Nephron (organoid): ENCODE results near the gene MYEOV.

Experiments
- H3K27ac Mint-ChIP-seq, 3 experiments: 2 replicates each; pipeline ENCODE4 v1.8.0; 2020; ENCODE audit warnings: mixed read lengths in 3 of 3, mild to moderate bottlenecking in 2 of 3, moderate library complexity in 1 of 3
- H3K27me3 Mint-ChIP-seq: 2 replicates; pipeline ENCODE4 v1.8.0; 2021; ENCODE audit warnings: low read depth, mild to moderate bottlenecking, moderate library complexity, mixed read lengths
- H3K36me3 Mint-ChIP-seq: 2 replicates; pipeline ENCODE4 v1.8.0; 2020; ENCODE audit warnings: low read depth, mixed read lengths
- H3K4me1 Mint-ChIP-seq: 2 replicates; pipeline ENCODE4 v1.8.0; 2020; ENCODE audit warnings: mixed read lengths
- H3K4me3 Mint-ChIP-seq, 3 experiments: 2 replicates each; pipeline ENCODE4 v1.8.0; 2020; ENCODE audit warnings: mild to moderate bottlenecking in 3 of 3, mixed read lengths in 3 of 3, moderate library complexity in 2 of 3
- H3K9me3 Mint-ChIP-seq: 2 replicates; pipeline ENCODE4 v1.8.0; 2020; ENCODE audit warnings: mixed read lengths
- TF ChIP-seq, protein P1 (sequence below), 3 experiments: fragments of 200-600 bp; sonication (generic); IDR thresholded peaks; one replicate each; pipeline ENCODE4 v1.5.0; 2021; ENCODE audit warnings: antibody characterized with exemption in 3 of 3; ENCODE audit not compliant: unreplicated experiment in 3 of 3

MYEOV gene

DNA sequence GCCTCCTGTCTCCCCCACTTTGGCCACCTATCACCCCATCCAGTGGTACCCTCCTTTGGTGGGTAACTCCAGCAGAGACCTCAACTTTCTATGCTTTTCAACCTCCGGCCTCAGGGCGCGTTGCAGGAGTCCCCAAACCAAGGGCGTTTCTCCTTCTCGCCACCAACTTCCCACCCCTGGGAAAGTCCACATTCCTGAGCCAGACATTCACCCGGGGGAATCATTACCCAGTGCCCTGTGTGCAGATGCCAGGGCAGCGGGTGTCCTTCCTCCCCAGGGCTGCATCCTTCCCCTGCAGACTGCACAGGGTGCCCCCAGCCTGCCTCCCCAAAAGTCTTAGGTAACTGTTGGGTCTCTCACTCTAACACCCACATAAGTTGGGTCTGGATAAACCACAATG is 26.4 kb downstream of the MYEOV start:
- H3K27me3 Mint-ChIP-seq, result peaks cover 9% of the 10 kb centered on the region
- no peak overlapping the region for H3K27ac Mint-ChIP-seq
- TF ChIP-seq, protein P1, sequence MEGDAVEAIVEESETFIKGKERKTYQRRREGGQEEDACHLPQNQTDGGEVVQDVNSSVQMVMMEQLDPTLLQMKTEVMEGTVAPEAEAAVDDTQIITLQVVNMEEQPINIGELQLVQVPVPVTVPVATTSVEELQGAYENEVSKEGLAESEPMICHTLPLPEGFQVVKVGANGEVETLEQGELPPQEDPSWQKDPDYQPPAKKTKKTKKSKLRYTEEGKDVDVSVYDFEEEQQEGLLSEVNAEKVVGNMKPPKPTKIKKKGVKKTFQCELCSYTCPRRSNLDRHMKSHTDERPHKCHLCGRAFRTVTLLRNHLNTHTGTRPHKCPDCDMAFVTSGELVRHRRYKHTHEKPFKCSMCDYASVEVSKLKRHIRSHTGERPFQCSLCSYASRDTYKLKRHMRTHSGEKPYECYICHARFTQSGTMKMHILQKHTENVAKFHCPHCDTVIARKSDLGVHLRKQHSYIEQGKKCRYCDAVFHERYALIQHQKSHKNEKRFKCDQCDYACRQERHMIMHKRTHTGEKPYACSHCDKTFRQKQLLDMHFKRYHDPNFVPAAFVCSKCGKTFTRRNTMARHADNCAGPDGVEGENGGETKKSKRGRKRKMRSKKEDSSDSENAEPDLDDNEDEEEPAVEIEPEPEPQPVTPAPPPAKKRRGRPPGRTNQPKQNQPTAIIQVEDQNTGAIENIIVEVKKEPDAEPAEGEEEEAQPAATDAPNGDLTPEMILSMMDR (IDR thresholded peaks at IDR 0.05; ENCODE audit: unreplicated experiment in 3 of 3), result no peak
- H3K9me3 Mint-ChIP-seq, result peaks cover 20% of the 10 kb centered on the region
- H3K4me1 Mint-ChIP-seq, result peaks cover 15% of the 10 kb centered on the region
- no peak overlapping the region for H3K4me3 Mint-ChIP-seq
- H3K36me3 Mint-ChIP-seq, result no peaks in the 10 kb centered on the region

DNA sequence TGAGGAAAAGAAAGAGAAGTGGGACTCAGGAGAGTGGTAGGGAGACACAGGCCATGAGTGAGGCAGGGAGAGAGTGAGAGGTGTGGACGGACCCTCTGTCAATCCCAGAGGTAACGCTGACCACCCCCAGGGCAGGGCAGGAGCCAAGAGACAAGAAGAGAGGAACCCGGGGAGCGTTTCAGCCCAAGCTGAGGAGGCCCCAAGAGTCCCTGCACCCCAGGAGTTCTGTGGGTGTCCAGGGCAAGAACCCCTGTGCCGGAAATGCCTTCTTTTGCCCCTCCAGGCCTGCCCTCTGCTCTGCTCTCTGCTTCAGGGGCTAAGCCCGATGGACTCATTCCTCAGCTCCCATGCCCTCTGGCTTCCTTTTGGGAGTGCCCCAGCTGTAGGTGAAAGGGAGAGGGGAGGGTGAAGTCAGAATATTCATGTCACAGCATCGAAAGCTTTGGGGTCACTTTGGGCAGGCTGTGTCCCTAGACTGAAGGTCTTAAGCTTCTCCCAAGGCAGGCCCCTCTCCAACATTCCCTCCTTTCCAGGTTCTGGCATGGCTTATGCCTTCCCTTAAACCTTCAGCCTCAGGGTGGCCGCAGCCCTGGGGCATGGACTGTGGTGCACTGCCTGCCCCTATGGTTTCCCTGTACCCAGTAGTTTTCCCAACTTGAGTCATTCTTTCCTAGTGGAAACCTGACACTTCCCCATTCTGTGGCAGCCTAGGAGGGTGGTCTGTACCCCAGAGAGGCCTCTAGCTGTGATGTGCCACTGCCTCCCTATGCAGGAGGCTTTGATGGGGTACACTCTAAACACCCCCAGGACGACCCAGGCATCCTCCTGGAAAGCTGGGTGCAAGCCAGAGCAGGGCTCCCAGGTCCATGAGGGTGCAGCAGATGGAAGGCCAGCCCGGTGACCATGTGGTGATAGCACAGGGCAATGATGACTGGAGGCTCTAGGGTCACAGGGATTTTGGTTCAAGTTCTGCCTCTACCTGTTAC is 27.1 kb downstream of the MYEOV start:
- peaks cover 9% of the 10 kb centered on the region for H3K27me3 Mint-ChIP-seq
- TF ChIP-seq, protein P1 (IDR thresholded peaks at IDR 0.05; ENCODE audit: unreplicated experiment in 3 of 3), result no peak
- H3K4me3 Mint-ChIP-seq, result no peak overlapping the region

DNA sequence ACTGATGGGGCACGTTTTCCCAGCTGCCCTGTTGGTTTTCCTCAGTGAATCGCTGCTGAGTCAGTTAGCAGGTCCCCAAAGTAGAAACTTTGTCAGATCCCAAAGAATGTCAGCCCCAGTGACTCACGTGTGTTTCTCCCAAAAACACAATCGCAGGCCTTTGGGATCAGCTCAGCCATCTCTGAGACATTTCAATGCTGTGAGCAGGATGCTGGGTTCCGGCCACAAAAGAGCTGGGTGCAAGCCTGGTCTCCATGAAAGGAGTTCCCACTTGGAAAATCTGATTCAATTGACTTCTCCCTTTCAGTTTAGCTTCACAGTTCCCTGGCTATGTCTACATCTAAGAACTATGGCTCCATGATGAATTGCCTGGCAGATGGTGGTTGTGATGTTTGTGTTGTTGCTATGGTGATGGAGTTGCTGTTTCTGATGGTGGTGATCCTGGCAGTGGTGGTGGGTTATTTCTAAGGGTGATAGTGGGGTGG is 28.0 kb downstream of the MYEOV start:
- Mint-ChIP-seq H3K4me1 (peaks cover 15% of the 10 kb centered on the region), H3K27me3 (peaks cover 6% of the 10 kb centered on the region), H3K4me3 (no peak overlapping the region), H3K27ac (no peak overlapping the region), H3K36me3 (no peaks in the 10 kb centered on the region), H3K9me3 (peaks cover 20% of the 10 kb centered on the region)
- TF ChIP-seq, protein P1 (IDR thresholded peaks at IDR 0.05; ENCODE audit: unreplicated experiment in 3 of 3), result no peak

More for the DNA sequence above, 27.1 kb downstream of the MYEOV start:
- H3K27ac Mint-ChIP-seq, result no peak overlapping the region
- H3K4me1 Mint-ChIP-seq, result peaks cover 15% of the 10 kb centered on the region
- no peaks in the 10 kb centered on the region for H3K36me3 Mint-ChIP-seq
- H3K9me3 Mint-ChIP-seq, result peaks cover 20% of the 10 kb centered on the region

DNA sequence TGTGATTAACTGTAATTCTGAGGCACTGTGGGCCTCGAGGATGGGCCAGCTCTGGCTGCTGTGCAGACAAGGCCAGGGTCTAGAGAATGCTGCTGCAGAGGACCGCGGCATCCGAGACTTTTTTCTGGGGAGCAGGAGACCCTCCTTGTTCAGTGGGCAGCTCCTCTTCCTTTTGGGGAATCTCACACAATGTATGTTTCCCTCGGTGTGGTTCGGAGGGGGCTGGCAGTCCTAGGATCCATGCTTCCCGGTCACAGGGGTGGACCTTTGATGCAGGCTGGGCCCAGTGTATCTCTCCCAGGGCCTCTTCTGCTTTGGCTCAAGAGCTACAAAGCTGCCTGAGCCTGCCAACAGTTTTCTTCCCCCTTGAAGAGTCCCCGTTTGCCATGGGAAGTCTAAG is 31.5 kb downstream of the MYEOV start:
- H3K27ac Mint-ChIP-seq, result no peak overlapping the region
- H3K27me3 Mint-ChIP-seq, result peaks cover 3% of the 10 kb centered on the region
- H3K9me3 Mint-ChIP-seq, result no peaks in the 10 kb centered on the region
- TF ChIP-seq, protein P1 (IDR thresholded peaks at IDR 0.05; ENCODE audit: unreplicated experiment in 3 of 3), result no peak
- no peaks in the 10 kb centered on the region for H3K36me3 Mint-ChIP-seq
- H3K4me1 Mint-ChIP-seq, result peaks cover 3% of the 10 kb centered on the region
- H3K4me3 Mint-ChIP-seq, result no peak overlapping the region

DNA sequence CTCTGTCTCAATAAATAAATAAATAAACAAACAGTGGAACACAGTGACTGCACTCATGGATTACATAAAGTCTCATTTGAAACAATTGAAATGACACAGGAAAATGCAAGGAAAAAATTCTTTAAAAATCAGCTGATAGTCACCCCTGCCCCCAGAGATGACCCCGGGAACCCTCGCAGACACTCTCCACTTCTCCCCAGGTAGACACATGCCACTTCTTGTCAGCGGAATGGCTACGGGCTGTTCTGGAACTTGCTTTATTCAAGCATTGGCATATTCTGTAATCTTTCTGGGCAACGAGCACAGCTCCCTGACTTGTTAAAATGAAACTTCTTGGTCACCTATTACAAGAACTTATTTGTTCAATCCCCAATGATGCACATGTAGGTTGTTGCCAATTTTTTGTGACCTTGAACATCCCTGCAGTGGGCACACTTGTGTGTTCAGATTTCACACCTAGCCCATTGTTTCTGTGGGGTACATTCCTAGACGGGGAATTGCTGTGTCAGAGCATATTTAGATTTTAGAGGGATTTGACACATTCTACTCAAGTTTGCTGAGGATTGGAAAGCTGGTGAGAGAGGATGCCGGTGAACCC is 32.8 kb downstream of the MYEOV start:
- H3K4me3 Mint-ChIP-seq, result no peak overlapping the region
- TF ChIP-seq, protein P1 (IDR thresholded peaks at IDR 0.05; ENCODE audit: unreplicated experiment in 3 of 3), result no peak
- no peaks in the 10 kb centered on the region for H3K9me3 Mint-ChIP-seq
- no peak overlapping the region for H3K27ac Mint-ChIP-seq
- no peaks in the 10 kb centered on the region for H3K27me3 Mint-ChIP-seq
- H3K36me3 Mint-ChIP-seq, result no peaks in the 10 kb centered on the region
- H3K4me1 Mint-ChIP-seq, result no peaks in the 10 kb centered on the region
